PC-3 (cell line): ENCODE results near the gene MAP1LC3B2. TPM values are rescaled to one million over a fixed set of nuclear protein-coding genes. Genes with fewer than 3 reads are reported as not detected.

Experiments
- ATAC-seq: fragments of 200-7000 bp; cut with Tn5 transposase; 2 replicates; pipeline ENCODE4 v1.9.1; 2020; ENCODE audit warnings: mild to moderate bottlenecking, moderate library complexity
- BruUV-seq: library from RNA; stranded (reverse); fragments of 400-500 nt; replicated peaks from 2 replicates; lab custom pipeline; 2021; lab: Mats Ljungman, UMichigan
- CTCF ChIA-PET: fragments of 300-600 bp; sonication (Branson Sonifier 250); formaldehyde crosslinking; loops from one replicate; lab custom pipeline; 2022; ENCODE audit warnings: antibody characterized with exemption; lab: Charles Lee
- POLR2A ChIA-PET: fragments of 300-600 bp; sonication (Branson Sonifier 250); formaldehyde crosslinking; loops from one replicate; lab custom pipeline; 2022; ENCODE audit warnings: antibody characterized with exemption; ENCODE audit not compliant: unreplicated experiment; lab: Charles Lee
- DNase-seq: peaks from one replicate; pipeline ENCODE4 v3.0.0-alpha.2; 2015
- H2AFZ ChIP-seq: fragments of 300-600 bp; sonication (generic); 2 replicates; pipeline ENCODE4 v1.6.0; 2016; ENCODE audit warnings: antibody characterized with exemption, low read length
- H3F3A ChIP-seq: fragments of 300-600 bp; sonication (generic); one replicate; pipeline ENCODE4 v1.6.0; 2017; ENCODE audit warnings: antibody characterized with exemption, low read length, control low read depth, mild to moderate bottlenecking; ENCODE audit not compliant: unreplicated experiment
- H3K27ac ChIP-seq: fragments of 300-600 bp; sonication (generic); 2 replicates; pipeline ENCODE4 v1.5.1; 2016; ENCODE audit warnings: mild to moderate bottlenecking, low read length
- H3K27me3 ChIP-seq: fragments of 300-600 bp; sonication (generic); 2 replicates; pipeline ENCODE4 v1.6.1; 2016; ENCODE audit warnings: low read length, mixed read lengths
- H3K36me3 ChIP-seq: fragments of 300-600 bp; sonication (generic); 2 replicates; pipeline ENCODE4 v1.6.1; 2016; ENCODE audit warnings: low read depth, mixed run types, low read length, mixed read lengths
- H3K4me1 ChIP-seq: fragments of 300-600 bp; sonication (generic); 2 replicates; pipeline ENCODE4 v1.5.1; 2016; ENCODE audit warnings: low read length; ENCODE audit not compliant: insufficient read depth
- H3K4me2 ChIP-seq: fragments of 300-600 bp; sonication (generic); 2 replicates; pipeline ENCODE4 v1.6.0; 2016; ENCODE audit warnings: low read length
- H3K4me3 ChIP-seq: fragments of 300-600 bp; sonication (generic); 2 replicates; pipeline ENCODE4 v1.5.1; 2016; ENCODE audit warnings: mild to moderate bottlenecking, low read length, mixed read lengths
- H3K79me2 ChIP-seq: fragments of 300-600 bp; sonication (generic); 2 replicates; pipeline ENCODE4 v1.6.1; 2017; ENCODE audit warnings: low read length, mixed read lengths
- H3K9ac ChIP-seq: fragments of 300-600 bp; sonication (generic); 2 replicates; pipeline ENCODE4 v1.6.0; 2016; ENCODE audit warnings: mild to moderate bottlenecking, low read length
- H3K9me2 ChIP-seq: fragments of 300-600 bp; sonication (generic); replicated peaks from 2 replicates; pipeline ENCODE4 v1.6.1; 2016; ENCODE audit warnings: mixed run types, low read length, mixed read lengths
- H3K9me3 ChIP-seq: fragments of 300-600 bp; sonication (generic); 2 replicates; pipeline ENCODE4 v1.6.1; 2016; ENCODE audit warnings: low read length, mixed read lengths
- H4K20me1 ChIP-seq: fragments of 300-600 bp; sonication (generic); 2 replicates; pipeline ENCODE4 v1.6.1; 2016; ENCODE audit warnings: low read length, mixed read lengths
- CTCF ChIP-seq: fragments of 300-600 bp; sonication (generic); conservative IDR thresholded peaks from 2 replicates; pipeline ENCODE4 v1.5.1; 2017; ENCODE audit warnings: antibody characterized with exemption, low read depth, mild to moderate bottlenecking, low read length
- EZH2 ChIP-seq: fragments of 300-600 bp; sonication (generic); IDR thresholded peaks from one replicate; pipeline ENCODE4 v1.6.1; 2017; ENCODE audit warnings: antibody characterized with exemption, mild to moderate bottlenecking, low read length; ENCODE audit not compliant: unreplicated experiment
- EZH2phosphoT487 ChIP-seq: fragments of 300-600 bp; sonication (generic); IDR thresholded peaks from 2 replicates; pipeline ENCODE4 v1.6.1; 2018; ENCODE audit warnings: mild to moderate bottlenecking, antibody characterized with exemption, low read length, borderline replicate concordance
- intact Hi-C: fragments of 100-400 bp; cut with micrococcal nuclease; formaldehyde crosslinking; loops from 2 replicates; pipeline ENCODE4 v1.9.0; 2023
- total RNA-seq: library from RNA; depleted of rRNA; stranded (reverse); fragments of >200 nt; gene quantifications from 2 replicates; pipeline ENCODE4 v1.2.3, GENCODE V29; 2014

Gene MAP1LC3B2
- total RNA-seq, 1 experiment from 2014 or later, result not detected

- H3F3A ChIP-seq, result no peaks in the 10 kb centered on the region
- ATAC-seq (no peak), DNase-seq (no peak)
- no peaks in the 10 kb centered on the region for H4K20me1 ChIP-seq
- intact Hi-C loops, result no loop called here
- no peak overlapping the region for H3K27ac ChIP-seq
- no peak overlapping the region for H2AFZ ChIP-seq
- H3K4me2 ChIP-seq, result no peak overlapping the region
- no peak overlapping the region for H3K9ac ChIP-seq
- H3K4me3 ChIP-seq, result no peak overlapping the region
- CTCF ChIA-PET, result no interaction called here
- no peaks in the 10 kb centered on the region for H3K9me3 ChIP-seq
- H3K79me2 ChIP-seq, result no peaks in the 10 kb centered on the region
- no TSS peak for BruUV-seq
- no peaks in the 10 kb centered on the region for H3K4me1 ChIP-seq
- POLR2A ChIA-PET, result no interaction called here
- TF ChIP-seq CTCF (no peak), EZH2phosphoT487 (no peak)
- no peaks in the 10 kb centered on the region for H3K27me3 ChIP-seq
- H3K9me2 ChIP-seq, result no peaks in the 10 kb centered on the region
- H3K36me3 ChIP-seq, result no peaks in the 10 kb centered on the region
Observed at GRCh38 chr12:116587270-116587669, 28.1 kb downstream of the MAP1LC3B2 start.

- Histone ChIP-seq H3K4me3 (no peak overlapping the region), H3K9ac (no peak overlapping the region), H3K9me2 (no peaks in the 10 kb centered on the region), H3K9me3 (no peaks in the 10 kb centered on the region), H4K20me1 (no peaks in the 10 kb centered on the region), H3F3A (no peaks in the 10 kb centered on the region), H3K4me2 (no peak overlapping the region), H3K79me2 (no peaks in the 10 kb centered on the region), H3K4me1 (no peaks in the 10 kb centered on the region), H3K27ac (no peak overlapping the region), H3K27me3 (no peaks in the 10 kb centered on the region), H2AFZ (no peak overlapping the region), H3K36me3 (no peaks in the 10 kb centered on the region)
- BruUV-seq, result no TSS peak
- ATAC-seq, result no peak
- TF ChIP-seq EZH2 (no peak), EZH2phosphoT487 (no peak), CTCF (no peak)
- intact Hi-C loops, result no loop called here
- ChIA-PET POLR2A (no interaction called here), CTCF (no interaction called here)
- no peak for DNase-seq
Observed at GRCh38 chr12:116588390-116589028, 29.3 kb downstream of the MAP1LC3B2 start.

GRCh38 chr12:116589581-116589980, 30.4 kb downstream of the MAP1LC3B2 start:
- no peaks in the 10 kb centered on the region for H3K9me3 ChIP-seq
- POLR2A ChIA-PET, result no interaction called here
- H3K4me1 ChIP-seq, result no peaks in the 10 kb centered on the region
- no peaks in the 10 kb centered on the region for H3K79me2 ChIP-seq
- H3K27me3 ChIP-seq, result no peaks in the 10 kb centered on the region
- DNase-seq (no peak), ATAC-seq (no peak)
- H3K9ac ChIP-seq, result no peak overlapping the region
- CTCF ChIA-PET, result no interaction called here
- no peak overlapping the region for H2AFZ ChIP-seq
- intact Hi-C loops, result no loop called here
- TF ChIP-seq CTCF (no peak), EZH2phosphoT487 (no peak), EZH2 (no peak)
- H3K36me3 ChIP-seq, result no peaks in the 10 kb centered on the region
- no peaks in the 10 kb centered on the region for H4K20me1 ChIP-seq
- no peak overlapping the region for H3K4me3 ChIP-seq
- no peaks in the 10 kb centered on the region for H3K9me2 ChIP-seq
- H3K4me2 ChIP-seq, result no peak overlapping the region
- BruUV-seq, result no TSS peak
- H3K27ac ChIP-seq, result no peak overlapping the region
- no peaks in the 10 kb centered on the region for H3F3A ChIP-seq
